Measurements from ENCODE around the gene SMYD2. TPM values are rescaled to one million over a fixed set of nuclear protein-coding genes. Genes with fewer than 3 reads are reported as not detected.

Gene SMYD2
- total and polyA plus RNA-seq, 2 experiments from 2014 or later = 34.9 to 52.1 TPM

GRCh38 chr1:214248311-214249085 lies 32.5 kb upstream of the SMYD2 start:
- in situ Hi-C loops (cut with MboI) = no loop called here
- Histone ChIP-seq H3K4me1 (ENCODE audit: insufficient read depth) (0 out of 2 replicates have a peak, but pooled peaks cover 6% of the 10 kb centered on the region), H3K4me3 (no peak overlapping the region), H2AFZ (no peak overlapping the region), H3K9ac (no peak overlapping the region), H3K36me3 (ENCODE audit: low read depth) (no peaks in the 10 kb centered on the region), H3F3A (ENCODE audit: insufficient read depth) (peaks cover 9% of the 10 kb centered on the region; the same call in 1 of the 2 replicates), H3K27ac (no peak overlapping the region), H3K79me2 (ENCODE audit: insufficient read depth) (no peaks in the 10 kb centered on the region), H3K4me2 (ENCODE audit: unreplicated experiment) (no peak overlapping the region), H4K20me1 (ENCODE audit: insufficient read depth) (no peaks in the 10 kb centered on the region), H3K27me3 (replicated peaks; ENCODE audit: insufficient read depth) (no peaks in the 10 kb centered on the region), H3K9me3 (ENCODE audit: low read depth) (no peaks in the 10 kb centered on the region), H3K9me2 (ENCODE audit: insufficient read depth) (no peaks in the 10 kb centered on the region)
- WGBS, 2 experiments (ENCODE audit: low coverage in 1 of 2, low lambda C conversion rate in 2 of 2, missing lambda C conversion rate in 2 of 2) = 77 to 81% methylated on average over 7 of the region's 7 CpGs
- TF ChIP-seq EZH2phosphoT487 (IDR thresholded peaks at IDR 0.05; ENCODE audit: insufficient read depth, low read depth) (no peak), EZH2 (IDR thresholded peaks at IDR 0.05; ENCODE audit: insufficient read depth, poor library complexity, severe bottlenecking) (no peak)
- DNase-seq = peak; percentile 26

GRCh38 chr1:214249651-214250050 lies 31.3 kb upstream of the SMYD2 start:
- Histone ChIP-seq H3K27me3 (replicated peaks; ENCODE audit: insufficient read depth) (no peaks in the 10 kb centered on the region), H3K27ac (no peak overlapping the region), H3K36me3 (ENCODE audit: low read depth) (no peaks in the 10 kb centered on the region), H3K4me2 (ENCODE audit: unreplicated experiment) (no peak overlapping the region), H3K4me3 (no peak overlapping the region), H3K9ac (no peak overlapping the region), H2AFZ (no peak overlapping the region), H3F3A (ENCODE audit: insufficient read depth) (peaks cover 9% of the 10 kb centered on the region; the same call in 1 of the 2 replicates), H3K9me2 (ENCODE audit: insufficient read depth) (no peaks in the 10 kb centered on the region), H3K9me3 (ENCODE audit: low read depth) (no peaks in the 10 kb centered on the region), H4K20me1 (ENCODE audit: insufficient read depth) (no peaks in the 10 kb centered on the region), H3K4me1 (ENCODE audit: insufficient read depth) (0 out of 2 replicates have a peak, but pooled peaks cover 6% of the 10 kb centered on the region), H3K79me2 (ENCODE audit: insufficient read depth) (no peaks in the 10 kb centered on the region)
- no peak for TF ChIP-seq EZH2 (IDR thresholded peaks at IDR 0.05; ENCODE audit: insufficient read depth, poor library complexity, severe bottlenecking)
- TF ChIP-seq EZH2phosphoT487 (IDR thresholded peaks at IDR 0.05; ENCODE audit: insufficient read depth, low read depth) = no peak
- DNase-seq = no peak
- in situ Hi-C loops (cut with MboI) = no loop called here
- WGBS, 2 experiments (ENCODE audit: low coverage in 1 of 2, low lambda C conversion rate in 2 of 2, missing lambda C conversion rate in 2 of 2) = 84 to 85% methylated on average over 14 of the region's 14 CpGs

GRCh38 chr1:214251354-214251753 lies 29.6 kb upstream of the SMYD2 start:
- Histone ChIP-seq H4K20me1 (ENCODE audit: insufficient read depth) (no peaks in the 10 kb centered on the region), H2AFZ (no peak overlapping the region), H3K9ac (no peak overlapping the region), H3K4me1 (ENCODE audit: insufficient read depth) (0 out of 2 replicates have a peak, but pooled peaks cover 6% of the 10 kb centered on the region), H3K9me2 (ENCODE audit: insufficient read depth) (no peaks in the 10 kb centered on the region), H3F3A (ENCODE audit: insufficient read depth) (peaks cover 9% of the 10 kb centered on the region; the same call in 1 of the 2 replicates), H3K27ac (no peak overlapping the region), H3K4me2 (ENCODE audit: unreplicated experiment) (no peak overlapping the region), H3K79me2 (ENCODE audit: insufficient read depth) (no peaks in the 10 kb centered on the region), H3K9me3 (ENCODE audit: low read depth) (no peaks in the 10 kb centered on the region), H3K27me3 (replicated peaks; ENCODE audit: insufficient read depth) (no peaks in the 10 kb centered on the region), H3K4me3 (no peak overlapping the region), H3K36me3 (ENCODE audit: low read depth) (no peaks in the 10 kb centered on the region)
- DNase-seq = no peak
- WGBS, 2 experiments (ENCODE audit: low coverage in 1 of 2, low lambda C conversion rate in 2 of 2, missing lambda C conversion rate in 2 of 2) = 93% methylated on average over 2 of the region's 2 CpGs
- in situ Hi-C loops (cut with MboI) = no loop called here
- TF ChIP-seq EZH2phosphoT487 (IDR thresholded peaks at IDR 0.05; ENCODE audit: insufficient read depth, low read depth) (no peak), EZH2 (IDR thresholded peaks at IDR 0.05; ENCODE audit: insufficient read depth, poor library complexity, severe bottlenecking) (no peak)

- no peaks in the 10 kb centered on the region for H4K20me1 ChIP-seq (ENCODE audit: insufficient read depth)
- no peak overlapping the region for H3K27ac ChIP-seq
- H3K27me3 ChIP-seq (replicated peaks; ENCODE audit: insufficient read depth) = no peaks in the 10 kb centered on the region
- in situ Hi-C loops (cut with MboI) = no loop called here
- no peak overlapping the region for H3K4me2 ChIP-seq (ENCODE audit: unreplicated experiment)
- H3K9me2 ChIP-seq (ENCODE audit: insufficient read depth) = no peaks in the 10 kb centered on the region
- 0 out of 2 replicates have a peak, but pooled peaks cover 5% of the 10 kb centered on the region for H3F3A ChIP-seq (ENCODE audit: insufficient read depth)
- peaks cover 11% of the 10 kb centered on the region for H3K4me1 ChIP-seq (ENCODE audit: insufficient read depth)
- no peaks in the 10 kb centered on the region for H3K9me3 ChIP-seq (ENCODE audit: low read depth)
- DNase-seq = no peak
- no peak overlapping the region for H3K9ac ChIP-seq
- H3K79me2 ChIP-seq (ENCODE audit: insufficient read depth) = no peaks in the 10 kb centered on the region
- WGBS, 2 experiments (ENCODE audit: low coverage in 1 of 2, low lambda C conversion rate in 2 of 2, missing lambda C conversion rate in 2 of 2) = 51 to 56% methylated on average over 2 of the region's 2 CpGs
- H2AFZ ChIP-seq = no peak overlapping the region
- TF ChIP-seq EZH2phosphoT487 (IDR thresholded peaks at IDR 0.05; ENCODE audit: insufficient read depth, low read depth) = no peak
- no peak for TF ChIP-seq EZH2 (IDR thresholded peaks at IDR 0.05; ENCODE audit: insufficient read depth, poor library complexity, severe bottlenecking)
- no peak overlapping the region for H3K4me3 ChIP-seq
- no peaks in the 10 kb centered on the region for H3K36me3 ChIP-seq (ENCODE audit: low read depth)
Measured at GRCh38 chr1:214255509-214255908, 25.4 kb upstream of the SMYD2 start.

Measured in GM23248 (cell line).